Measurements from ENCODE around the gene VCX. TPM values are rescaled to one million over a fixed set of nuclear protein-coding genes. Genes with fewer than 3 reads are reported as not detected.
"Not testable (repeated sequence)": the region's sequence is repeated elsewhere in the genome, so short reads cannot be mapped to it uniquely, and the experiment has no call there.

The VCX gene
- polyA plus RNA-seq (ENCODE audit: insufficient read length in 12 of 12): under 1 TPM in 2 of 12 donors, not detected in 10; 0.39 to 0.45 TPM
- long read RNA-seq, donor 1: 0 reads
- long read RNA-seq, donor 2: 0 reads
- long read RNA-seq, donor 3: 0 reads
- long read RNA-seq, donor 4: 0 reads
- long read RNA-seq, donor 5: 0 reads
- long read RNA-seq, donor 6: 0 reads
- long read RNA-seq, donor 7: 0 reads
- long read RNA-seq, donor 8: 0 reads
- long read RNA-seq, donor 9: 0 reads
- long read RNA-seq, donor 10: 0 reads
- long read RNA-seq, donor 11: 0 reads

- not testable (repeated sequence) for DNase-seq
Observed at GRCh38 chrX:7842871-7843270, at the start of gene VCX. Gene VCX (plus strand): TSS chrX:7843171. CDS start chrX:7843204, 33 bp downstream.

- no peak for DNase-seq
Observed at GRCh38 chrX:7798327-7798726, 44.6 kb upstream of the VCX start.

GRCh38 chrX:7801711-7802110 is 41.3 kb upstream of the VCX start:
- DNase-seq: peak; percentile 35

DNA sequence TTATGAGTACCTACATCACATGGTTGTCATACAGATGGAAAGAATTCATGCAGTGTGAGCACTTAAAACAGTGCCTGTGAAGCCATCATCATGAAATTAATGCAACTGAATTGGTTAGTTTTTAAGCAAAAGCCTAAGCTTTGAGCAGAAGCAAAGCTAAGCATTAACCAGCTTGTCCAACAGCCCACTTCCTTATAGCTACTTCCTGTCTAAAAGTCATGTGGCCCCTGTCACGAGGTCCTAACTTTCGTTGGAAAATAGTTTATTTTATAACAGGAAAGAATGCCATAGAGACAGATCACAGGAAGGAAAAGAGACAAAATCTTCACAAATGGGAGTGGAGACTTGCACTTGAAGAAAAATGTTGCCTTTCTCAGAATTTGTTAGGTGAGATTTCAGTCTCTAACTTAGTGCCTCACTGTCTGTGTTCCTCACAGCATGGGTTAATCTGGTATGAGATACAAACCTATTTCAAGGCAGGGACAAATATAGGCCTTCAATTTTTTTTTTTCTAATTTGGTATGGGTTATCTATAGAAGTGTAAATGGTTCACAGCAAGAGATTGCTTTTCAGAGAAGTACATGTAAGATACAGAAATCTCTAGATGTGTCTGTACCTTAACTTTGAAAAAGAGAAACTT is 27.7 kb upstream of the VCX start:
- no peak for DNase-seq

GRCh38 chrX:7828594-7828993 is 14.4 kb upstream of the VCX start:
- DNase-seq: no peak

GRCh38 chrX:7841084-7841805 is 1.7 kb upstream of the VCX start:
- DNase-seq: no peak

GRCh38 chrX:7852166-7852565 is 9.2 kb downstream of the VCX start:
- DNase-seq: no peak

GRCh38 chrX:7872042-7872441 is 29.1 kb downstream of the VCX start:
- no peak for DNase-seq

DNA sequence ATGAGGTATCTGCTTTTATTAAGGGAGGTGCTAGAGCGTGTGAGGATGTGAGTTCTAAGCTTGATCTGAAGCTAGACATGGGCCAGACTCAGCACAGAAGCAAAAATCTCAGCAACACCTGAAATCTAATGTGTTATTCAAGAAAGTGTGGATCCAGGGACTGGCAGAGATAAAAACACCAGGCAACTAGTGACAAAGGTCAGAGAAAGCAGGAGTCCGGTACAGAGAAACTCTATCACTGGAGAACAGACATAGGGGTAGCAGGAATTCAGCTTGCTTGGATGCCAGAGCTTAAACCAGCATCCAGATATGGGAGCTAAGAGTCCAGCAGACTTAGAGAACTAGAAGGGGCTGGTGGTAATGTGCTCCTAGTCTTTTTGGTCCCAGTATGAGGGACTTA is 34.0 kb downstream of the VCX start:
- no peak for DNase-seq

- no peak for DNase-seq
Observed at GRCh38 chrX:7889135-7889534, 46.2 kb downstream of the VCX start.

- no peak for DNase-seq
Observed at GRCh38 chrX:7889680-7890079, 46.7 kb downstream of the VCX start.

- no peak for DNase-seq
Observed at GRCh38 chrX:7891928-7892327, 49.0 kb downstream of the VCX start.

Other genes with a start within 250 kb of the VCX start
- 10 to 100 TPM in 11 of 12 donors, not detected in 1; 12.6 to 22.1 (median 15.2) TPM for gene PNPLA4, start 84.2 kb downstream of the VCX start, polyA plus RNA-seq (ENCODE audit: insufficient read length in 12 of 12)

Data from muscle of arm (tissue), 14 donors.